Measurements from ENCODE around the gene MYEOV.

- TF ChIP-seq CTCF (IDR thresholded peaks at IDR 0.05) = no peak
- no peak for TF ChIP-seq POLR2A (IDR thresholded peaks at IDR 0.05)
These were observed 18.8 kb downstream of the MYEOV start for GRCh38 chr11:69312453-69313404.

Measured in lower leg skin (tissue), 3 donors.